NCI-H187 treated with DMSO at 0.1 percent for 48 hours (cell line): ENCODE results near the gene PRR15.
"Not testable (repeated sequence)": the region's sequence is repeated elsewhere in the genome, so short reads cannot be mapped to it uniquely, and the experiment has no call there.

Source experiments
- DNase-seq: peaks from one replicate; lab custom pipeline; 2025; lab: John Stamatoyannopoulos, UW

Gene PRR15

GRCh38 chr7:29563590-29564495 lies at the start of gene PRR15:
Gene PRR15 (plus strand): TSS chr7:29563835. CDS start chr7:29566330, 2,495 bp downstream.
- no peak for DNase-seq

- DNase-seq, result no peak
Observed at GRCh38 chr7:29516491-29516890, 47.1 kb upstream of the PRR15 start.

GRCh38 chr7:29518616-29519015 lies 45.0 kb upstream of the PRR15 start:
- no peak for DNase-seq

GRCh38 chr7:29523728-29524127 lies 39.9 kb upstream of the PRR15 start:
- DNase-seq, result no peak

- DNase-seq, result no peak
Observed at GRCh38 chr7:29527505-29528108, 36.0 kb upstream of the PRR15 start.

- DNase-seq, result not testable (repeated sequence)
Observed at GRCh38 chr7:29528526-29528925, 35.1 kb upstream of the PRR15 start.

GRCh38 chr7:29538389-29538788 lies 25.2 kb upstream of the PRR15 start:
- no peak for DNase-seq

GRCh38 chr7:29539471-29539870 lies 24.2 kb upstream of the PRR15 start:
- no peak for DNase-seq

- DNase-seq, result no peak
Observed at GRCh38 chr7:29547421-29547820, 16.2 kb upstream of the PRR15 start.

GRCh38 chr7:29548823-29549222 lies 14.8 kb upstream of the PRR15 start:
- DNase-seq, result no peak

- no peak for DNase-seq
Observed at GRCh38 chr7:29552392-29552791, 11.2 kb upstream of the PRR15 start.

GRCh38 chr7:29555061-29555460 lies 8.6 kb upstream of the PRR15 start:
- DNase-seq, result no peak

GRCh38 chr7:29556405-29557195 lies 7.0 kb upstream of the PRR15 start:
- DNase-seq, result no peak

- no peak for DNase-seq
Observed at GRCh38 chr7:29557954-29558353, 5.7 kb upstream of the PRR15 start.

GRCh38 chr7:29561271-29561670 lies 2.4 kb upstream of the PRR15 start:
- DNase-seq, result no peak

GRCh38 chr7:29562307-29562706 lies 1.3 kb upstream of the PRR15 start:
- DNase-seq, result no peak

- DNase-seq, result no peak
Observed at GRCh38 chr7:29564496-29565223, 1.0 kb downstream of the PRR15 start.

GRCh38 chr7:29565224-29565630 lies 1.6 kb downstream of the PRR15 start:
- no peak for DNase-seq

GRCh38 chr7:29565634-29565981 lies 2.0 kb downstream of the PRR15 start:
- DNase-seq, result no peak

GRCh38 chr7:29565982-29566746 lies 2.5 kb downstream of the PRR15 start:
- DNase-seq, result no peak

- no peak for DNase-seq
Observed at GRCh38 chr7:29567174-29567573, 3.5 kb downstream of the PRR15 start.
